HAP-1 (cell line): ENCODE measurements around the gene EML5.
A peak's percentile ranks its signal among the peaks of the same experiment; 100 is the strongest.

ENCODE experiments used
- DNase-seq, 2 experiments: peaks; one replicate each; pipeline ENCODE4 v3.0.0-alpha.2; 2016 to 2020; ENCODE audit warnings: low spot score in 2 of 2
- H3K27me3 ChIP-seq: fragments of 250-450 bp; sonication (Bioruptor Pico); 2 replicates; pipeline ENCODE4 v1.5.1; 2020; ENCODE audit warnings: low read depth, mild to moderate bottlenecking, moderate library complexity
- H3K36me3 ChIP-seq: fragments of 250-450 bp; sonication (Bioruptor Pico); replicated peaks from 2 replicates; pipeline ENCODE4 v1.5.1; 2020; ENCODE audit warnings: mild to moderate bottlenecking
- H3K4me1 ChIP-seq: fragments of 250-450 bp; sonication (Bioruptor Pico); 2 replicates; pipeline ENCODE4 v1.5.1; 2020; ENCODE audit warnings: mild to moderate bottlenecking
- H3K4me3 ChIP-seq: fragments of 250-450 bp; sonication (Bioruptor Pico); 2 replicates; pipeline ENCODE4 v1.5.1; 2020; ENCODE audit warnings: mild to moderate bottlenecking, moderate library complexity
- H3K9me3 ChIP-seq: fragments of 250-450 bp; sonication (Bioruptor Pico); 2 replicates; pipeline ENCODE4 v1.5.1; 2020; ENCODE audit warnings: mild to moderate bottlenecking, moderate library complexity
- in situ Hi-C: fragments of 300-500 bp; cut with MboI; formaldehyde crosslinking; loops from 3 replicates; pipeline ENCODE4 v1.14.3; 2020; ENCODE audit warnings: low sequenced_read_pairs, inconsistent platforms, mixed read lengths

EML5 gene

GRCh38 chr14:88746052-88746451 lies 46.7 kb downstream of the EML5 start:
- Histone ChIP-seq H3K9me3 (no peaks in the 10 kb centered on the region), H3K36me3 (no peaks in the 10 kb centered on the region), H3K27me3 (no peaks in the 10 kb centered on the region), H3K4me1 (no peaks in the 10 kb centered on the region; the same call in 1 of the 2 replicates), H3K4me3 (no peak overlapping the region)
- no peak for DNase-seq
- in situ Hi-C loops = no loop called here

DNA sequence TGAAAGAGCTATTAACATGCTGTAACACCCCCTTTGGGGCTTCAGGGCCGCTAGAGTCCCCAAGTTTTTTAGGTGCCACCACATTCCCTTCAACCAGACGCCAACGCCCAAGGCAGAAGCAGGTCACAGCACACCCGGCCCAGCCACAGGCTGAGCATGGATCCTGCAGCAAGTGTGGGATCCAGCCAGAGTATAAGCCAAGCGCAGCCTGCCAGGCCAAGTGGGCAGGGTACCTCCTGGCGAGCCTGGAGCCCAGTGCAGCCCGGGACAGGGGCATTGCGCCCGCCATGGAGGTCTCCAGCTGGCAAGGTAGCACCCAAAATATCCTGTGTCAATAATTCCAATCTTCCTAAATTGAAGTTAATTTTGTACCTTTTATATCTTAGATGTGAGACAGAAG lies 55.5 kb downstream of the EML5 start:
- no peak overlapping the region for H3K4me3 ChIP-seq
- H3K36me3 ChIP-seq = no peaks in the 10 kb centered on the region
- no peaks in the 10 kb centered on the region; the same call in 1 of the 2 replicates for H3K4me1 ChIP-seq
- no peaks in the 10 kb centered on the region for H3K27me3 ChIP-seq
- no peaks in the 10 kb centered on the region for H3K9me3 ChIP-seq
- in situ Hi-C loops = no loop called here
- no peak for DNase-seq

- Histone ChIP-seq H3K27me3 (no peaks in the 10 kb centered on the region), H3K9me3 (no peaks in the 10 kb centered on the region), H3K36me3 (no peaks in the 10 kb centered on the region), H3K4me3 (no peak overlapping the region), H3K4me1 (no peaks in the 10 kb centered on the region; the same call in 1 of the 2 replicates)
- in situ Hi-C loops = no loop called here
- peak in 1 of 2 experiments; percentile 30 for DNase-seq
These were observed 59.6 kb downstream of the EML5 start for GRCh38 chr14:88733121-88733520.

- H3K4me1 ChIP-seq = no peaks in the 10 kb centered on the region; the same call in 1 of the 2 replicates
- H3K36me3 ChIP-seq = no peaks in the 10 kb centered on the region
- no peaks in the 10 kb centered on the region for H3K9me3 ChIP-seq
- no peak for DNase-seq
- H3K27me3 ChIP-seq = no peaks in the 10 kb centered on the region
- in situ Hi-C loops = no loop called here
- H3K4me3 ChIP-seq = no peak overlapping the region
These were observed 63.6 kb downstream of the EML5 start for GRCh38 chr14:88729159-88729558.

DNA sequence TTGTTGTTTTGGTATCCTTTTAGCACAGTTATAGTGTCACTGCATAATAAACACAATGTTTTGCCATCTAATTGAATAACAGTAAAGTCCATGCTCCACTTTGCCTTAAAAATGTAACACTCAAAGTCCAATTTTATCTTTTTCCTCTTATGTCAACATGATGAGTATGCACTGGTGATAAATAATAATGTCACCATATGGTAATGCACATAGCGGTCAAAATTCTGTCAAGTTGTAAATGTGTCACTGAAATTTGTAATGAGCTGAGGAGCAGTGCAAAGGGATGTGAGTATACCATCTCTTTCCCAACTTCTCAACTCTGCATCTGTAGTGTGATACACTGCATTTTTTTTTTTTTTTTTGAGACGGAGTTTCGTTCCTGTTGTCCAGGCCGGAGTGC lies 65.7 kb downstream of the EML5 start:
- no peak for DNase-seq
- no peaks in the 10 kb centered on the region for H3K9me3 ChIP-seq
- H3K36me3 ChIP-seq = no peaks in the 10 kb centered on the region
- H3K4me3 ChIP-seq = no peak overlapping the region
- H3K4me1 ChIP-seq = no peaks in the 10 kb centered on the region
- H3K27me3 ChIP-seq = no peaks in the 10 kb centered on the region
- in situ Hi-C loops = no loop called here

DNA sequence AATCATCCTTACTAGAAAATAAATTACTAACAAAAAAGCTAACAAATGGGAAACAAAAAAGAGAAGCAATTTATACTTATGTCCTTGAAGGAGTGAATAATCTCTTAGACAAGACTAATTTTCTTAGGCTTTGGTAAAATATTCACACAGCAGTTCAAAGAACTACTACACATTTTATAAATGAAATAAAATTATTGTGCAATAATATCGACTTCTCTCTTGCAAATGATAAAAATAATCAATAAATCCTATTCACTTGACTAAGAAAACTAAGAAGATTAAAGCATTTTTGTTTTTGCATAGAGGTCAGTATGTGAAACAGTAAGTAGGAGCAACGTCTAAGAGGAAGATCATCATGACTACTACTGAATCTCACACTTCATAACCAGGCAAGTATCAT lies 82.0 kb downstream of the EML5 start:
- H3K36me3 ChIP-seq = no peaks in the 10 kb centered on the region
- DNase-seq = no peak
- H3K27me3 ChIP-seq = no peaks in the 10 kb centered on the region
- in situ Hi-C loops = no loop called here
- H3K4me3 ChIP-seq = no peak overlapping the region
- H3K9me3 ChIP-seq = no peaks in the 10 kb centered on the region
- H3K4me1 ChIP-seq = no peaks in the 10 kb centered on the region

DNA sequence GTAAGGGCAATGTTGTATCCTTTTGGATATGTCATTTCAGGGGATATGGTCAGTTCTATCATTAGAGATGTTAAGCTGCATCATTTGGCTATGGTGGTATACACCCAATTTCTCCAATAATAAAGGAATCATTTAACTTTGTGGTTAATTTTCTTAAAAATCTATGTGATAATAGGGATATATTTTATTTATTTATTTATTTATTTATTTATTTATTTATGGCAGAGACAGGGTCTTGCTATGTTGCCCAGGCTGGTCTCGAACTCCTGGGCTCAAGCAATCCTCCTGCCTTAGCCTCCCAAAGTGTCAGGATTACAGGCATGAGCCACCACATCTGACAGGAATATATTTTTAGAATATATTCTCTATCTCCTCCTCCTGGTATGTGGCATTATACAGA lies 85.7 kb downstream of the EML5 start:
- Histone ChIP-seq H3K27me3 (no peaks in the 10 kb centered on the region), H3K4me1 (no peaks in the 10 kb centered on the region), H3K36me3 (no peaks in the 10 kb centered on the region), H3K9me3 (no peaks in the 10 kb centered on the region), H3K4me3 (no peak overlapping the region)
- in situ Hi-C loops = no loop called here
- DNase-seq = no peak

GRCh38 chr14:88706425-88706824 lies 86.3 kb downstream of the EML5 start:
- no peaks in the 10 kb centered on the region for H3K36me3 ChIP-seq
- in situ Hi-C loops = no loop called here
- DNase-seq = no peak
- no peaks in the 10 kb centered on the region for H3K27me3 ChIP-seq
- no peaks in the 10 kb centered on the region for H3K9me3 ChIP-seq
- no peak overlapping the region for H3K4me3 ChIP-seq
- no peaks in the 10 kb centered on the region for H3K4me1 ChIP-seq

GRCh38 chr14:88698651-88699050 lies 94.1 kb downstream of the EML5 start:
- Histone ChIP-seq H3K36me3 (no peaks in the 10 kb centered on the region), H3K4me3 (no peak overlapping the region), H3K27me3 (no peaks in the 10 kb centered on the region), H3K9me3 (no peaks in the 10 kb centered on the region), H3K4me1 (no peaks in the 10 kb centered on the region)
- no peak for DNase-seq
- in situ Hi-C loops = no loop called here

GRCh38 chr14:88695870-88696269 lies 96.9 kb downstream of the EML5 start:
- H3K9me3 ChIP-seq = no peaks in the 10 kb centered on the region
- no peak for DNase-seq
- H3K4me3 ChIP-seq = no peak overlapping the region
- in situ Hi-C loops = no loop called here
- H3K4me1 ChIP-seq = no peaks in the 10 kb centered on the region
- H3K27me3 ChIP-seq = no peaks in the 10 kb centered on the region
- no peaks in the 10 kb centered on the region for H3K36me3 ChIP-seq

DNA sequence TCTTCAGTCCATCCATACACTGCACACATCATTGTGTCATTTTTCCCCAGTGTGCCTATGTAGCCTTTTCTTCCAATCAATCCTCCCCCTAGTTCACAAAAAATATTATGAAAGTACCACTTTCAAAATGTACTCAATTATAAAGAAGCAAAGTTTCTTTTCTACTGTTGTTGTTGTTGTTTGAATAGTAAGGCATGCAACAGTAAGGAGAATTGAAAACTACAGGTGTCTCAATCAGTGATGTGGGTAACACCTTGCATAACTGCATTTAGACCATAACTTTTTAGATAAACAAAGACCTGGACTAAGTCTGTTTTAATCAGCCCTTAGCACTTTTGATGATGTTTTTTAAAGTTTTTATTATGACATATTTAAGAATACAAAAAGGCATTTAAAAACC lies 104.4 kb downstream of the EML5 start:
- Histone ChIP-seq H3K4me3 (no peak overlapping the region), H3K9me3 (no peaks in the 10 kb centered on the region), H3K36me3 (no peaks in the 10 kb centered on the region), H3K27me3 (no peaks in the 10 kb centered on the region), H3K4me1 (no peaks in the 10 kb centered on the region)
- DNase-seq = no peak
- in situ Hi-C loops = no loop called here

GRCh38 chr14:88683119-88683518 lies 109.6 kb downstream of the EML5 start:
- no peaks in the 10 kb centered on the region for H3K9me3 ChIP-seq
- H3K4me1 ChIP-seq = no peaks in the 10 kb centered on the region
- no peaks in the 10 kb centered on the region for H3K27me3 ChIP-seq
- in situ Hi-C loops = no loop called here
- DNase-seq = no peak
- H3K36me3 ChIP-seq = no peaks in the 10 kb centered on the region; the same call in 1 of the 2 replicates
- no peak overlapping the region for H3K4me3 ChIP-seq

- DNase-seq = no peak
- H3K27me3 ChIP-seq = no peaks in the 10 kb centered on the region
- no peaks in the 10 kb centered on the region for H3K9me3 ChIP-seq
- no peaks in the 10 kb centered on the region; the same call in 1 of the 2 replicates for H3K36me3 ChIP-seq
- in situ Hi-C loops = no loop called here
- no peak overlapping the region for H3K4me3 ChIP-seq
- no peaks in the 10 kb centered on the region for H3K4me1 ChIP-seq
These were observed 110.1 kb downstream of the EML5 start for GRCh38 chr14:88682495-88683114.

DNA sequence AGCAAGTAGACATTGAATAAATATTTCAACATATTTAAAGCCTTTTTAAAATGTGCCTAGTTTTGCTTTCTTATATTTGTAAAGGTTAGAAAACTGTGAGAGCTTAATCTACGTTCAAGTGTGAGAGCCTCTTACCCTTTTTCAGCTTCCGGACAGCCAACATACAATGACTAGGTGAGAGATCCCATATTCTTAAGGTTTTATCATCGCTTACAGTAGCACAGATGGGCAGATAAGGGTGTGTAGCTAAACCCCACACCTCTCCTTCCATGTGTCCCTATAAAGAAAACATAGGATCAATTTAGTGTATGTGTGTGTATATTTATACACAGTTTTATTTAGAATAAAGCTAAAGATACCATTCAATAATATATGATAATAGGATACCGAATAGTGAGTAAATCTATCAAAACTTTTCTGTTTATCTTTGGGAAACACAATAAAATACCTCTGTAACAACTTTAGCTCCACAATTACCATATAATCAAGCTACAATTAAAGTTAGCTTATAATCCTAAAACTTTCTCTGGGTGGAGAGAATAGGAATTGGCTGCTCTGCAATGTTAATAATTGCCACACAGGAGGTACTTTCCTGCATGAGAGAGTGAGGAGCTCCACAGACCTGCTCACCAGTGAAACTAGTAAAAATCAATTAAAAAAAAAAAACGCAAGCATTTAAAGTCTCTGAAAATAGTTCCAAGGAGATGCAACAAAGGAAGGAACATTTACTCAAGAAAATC lies 110.8 kb downstream of the EML5 start:
- in situ Hi-C loops = no loop called here
- no peak for DNase-seq
- Histone ChIP-seq H3K9me3 (no peaks in the 10 kb centered on the region), H3K4me1 (no peaks in the 10 kb centered on the region), H3K4me3 (no peak overlapping the region), H3K36me3 (no peaks in the 10 kb centered on the region; the same call in 1 of the 2 replicates), H3K27me3 (no peaks in the 10 kb centered on the region)
